Mesenchymal stem cell (in vitro differentiated cells and primary cell): Measurements from ENCODE around the gene SETD3.

Experiments used
- DNase-seq: peaks from one replicate; pipeline ENCODE4 v3.0.0-alpha.2; 2013
- H2AFZ ChIP-seq: one replicate; pipeline ENCODE4 v1.6.1; 2013; ENCODE audit warnings: low read depth, mild to moderate bottlenecking, control low read depth, inconsistent platforms, low read length, moderate library complexity
- H2AK5ac ChIP-seq: 2 replicates; pipeline ENCODE4 v1.6.1; 2013; ENCODE audit warnings: low read length, moderate library complexity, mild to moderate bottlenecking, inconsistent platforms; ENCODE audit not compliant: severe bottlenecking
- H2BK120ac ChIP-seq: one replicate; pipeline ENCODE4 v1.6.1; 2013; ENCODE audit warnings: low read depth, mild to moderate bottlenecking, inconsistent platforms, low read length, moderate library complexity
- H2BK12ac ChIP-seq, 2 experiments: one replicate each; pipeline ENCODE4 v1.6.1; 2013; ENCODE audit warnings: inconsistent platforms in 2 of 2, low read length in 2 of 2, mild to moderate bottlenecking in 2 of 2, moderate library complexity in 2 of 2, control low read depth in 1 of 2
- H2BK15ac ChIP-seq: one replicate; pipeline ENCODE4 v1.6.1; 2013; ENCODE audit warnings: mild to moderate bottlenecking, low read depth, inconsistent platforms; ENCODE audit not compliant: poor library complexity, severe bottlenecking
- H2BK5ac ChIP-seq: 2 replicates; pipeline ENCODE4 v1.6.1; 2013; ENCODE audit warnings: low read depth, mild to moderate bottlenecking, low read length, control low read depth, inconsistent platforms; ENCODE audit not compliant: poor library complexity, severe bottlenecking
- H3K14ac ChIP-seq, 2 experiments: one replicate each; pipeline ENCODE4 v1.6.1; 2013; ENCODE audit warnings: inconsistent platforms in 2 of 2, low read length in 2 of 2, control low read depth in 1 of 2, mild to moderate bottlenecking in 1 of 2, moderate library complexity in 1 of 2
- H3K18ac ChIP-seq, 2 experiments: one replicate each; pipeline ENCODE4 v1.6.1; 2013; ENCODE audit warnings: inconsistent platforms in 2 of 2, low read length in 2 of 2, control low read depth in 1 of 2, low read depth in 1 of 2, mild to moderate bottlenecking in 1 of 2
- H3K23ac ChIP-seq, 2 experiments: one replicate each; pipeline ENCODE4 v1.6.1; 2013; ENCODE audit warnings: inconsistent platforms in 2 of 2, low read length in 2 of 2, mild to moderate bottlenecking in 2 of 2, moderate library complexity in 2 of 2, control low read depth in 1 of 2
- H3K27ac ChIP-seq: 2 replicates; pipeline ENCODE4 v1.5.1; 2013; ENCODE audit warnings: mild to moderate bottlenecking, moderate library complexity, low read length, control low read depth, inconsistent platforms; ENCODE audit not compliant: poor library complexity, severe bottlenecking
- H3K27me3 ChIP-seq, 2 experiments: 2 replicates each; pipeline versions ENCODE4 v1.6.1 to v1.7.0; 2013; ENCODE audit warnings: low read length in 2 of 2, mild to moderate bottlenecking in 2 of 2, moderate library complexity in 2 of 2, control low read depth in 1 of 2, inconsistent platforms in 1 of 2; ENCODE audit not compliant: control insufficient read depth in 1 of 2, insufficient read depth in 1 of 2
- H3K36me3 ChIP-seq, 2 experiments: 2 replicates each; pipeline versions ENCODE4 v1.6.1 to v1.7.0; 2013; ENCODE audit warnings: low read length in 2 of 2, control low read depth in 1 of 2, inconsistent platforms in 1 of 2, low read depth in 1 of 2, mild to moderate bottlenecking in 1 of 2; ENCODE audit not compliant: insufficient read depth in 2 of 2, control insufficient read depth in 1 of 2
- H3K4ac ChIP-seq, 2 experiments: one replicate each; pipeline ENCODE4 v1.6.1; 2013; ENCODE audit warnings: inconsistent platforms in 2 of 2, low read length in 2 of 2, mild to moderate bottlenecking in 2 of 2, moderate library complexity in 2 of 2, control low read depth in 1 of 2, low read depth in 1 of 2
- H3K4me1 ChIP-seq: 2 replicates; pipeline ENCODE4 v1.6.1; 2013; ENCODE audit warnings: low read depth, low read length, control low read depth; ENCODE audit not compliant: control insufficient read depth, insufficient read depth
- H3K4me2 ChIP-seq: 2 replicates; pipeline ENCODE4 v1.6.1; 2013; ENCODE audit warnings: low read length, mild to moderate bottlenecking, inconsistent platforms; ENCODE audit not compliant: poor library complexity, severe bottlenecking
- H3K4me3 ChIP-seq, 2 experiments: 2 replicates each; pipeline versions ENCODE4 v1.5.1 to v1.7.0; 2013; ENCODE audit warnings: low read length in 2 of 2, mild to moderate bottlenecking in 2 of 2, control low read depth in 1 of 2, low read depth in 1 of 2; ENCODE audit not compliant: insufficient read depth in 1 of 2
- H3K79me1 ChIP-seq: replicated peaks from 2 replicates; pipeline ENCODE4 v1.6.1; 2013; ENCODE audit warnings: mild to moderate bottlenecking, control low read depth, low read length, inconsistent platforms; ENCODE audit not compliant: poor library complexity, severe bottlenecking
- H3K9ac ChIP-seq: 2 replicates; pipeline ENCODE4 v1.7.0; 2013; ENCODE audit warnings: mild to moderate bottlenecking, low read length, moderate library complexity
- H3K9me3 ChIP-seq: 2 replicates; pipeline ENCODE4 v1.7.0; 2013; ENCODE audit warnings: mild to moderate bottlenecking, low read length; ENCODE audit not compliant: control insufficient read depth
- H4K8ac ChIP-seq: one replicate; pipeline ENCODE4 v1.6.1; 2013; ENCODE audit warnings: inconsistent platforms, mild to moderate bottlenecking, low read length, moderate library complexity
- H4K91ac ChIP-seq: one replicate; pipeline ENCODE4 v1.6.1; 2013; ENCODE audit warnings: mild to moderate bottlenecking, low read length, inconsistent platforms
- WGBS: methylation state at CpG from one replicate; pipeline ENCODE4 v1.1.7; 2013; ENCODE audit warnings: mixed read lengths; 5-methylcytosine and 5-hydroxymethylcytosine counted together

Gene SETD3

GRCh38 chr14:99357916-99358390, 122.7 kb downstream of the SETD3 start:
- 86% methylated on average over 12 of the region's 12 CpGs for WGBS
- no peak overlapping the region for H3K14ac ChIP-seq
- H3K4me3 ChIP-seq = no peak overlapping the region
- H2BK12ac ChIP-seq = no peak overlapping the region
- H3K27me3 ChIP-seq = peaks cover 12% of the 10 kb centered on the region in 2 experiments
- no peaks in the 10 kb centered on the region for H3K79me1 ChIP-seq
- H4K91ac ChIP-seq = no peak overlapping the region
- H3K4me2 ChIP-seq = no peak overlapping the region
- no peak overlapping the region for H4K8ac ChIP-seq
- H3K4ac ChIP-seq = no peak overlapping the region
- no peaks in the 10 kb centered on the region for H3K36me3 ChIP-seq
- H3K27ac ChIP-seq = no peak overlapping the region
- no peaks in the 10 kb centered on the region for H3K9me3 ChIP-seq
- no peak overlapping the region for H2AK5ac ChIP-seq
- H2BK5ac ChIP-seq = no peak overlapping the region
- no peak overlapping the region for H3K18ac ChIP-seq
- H3K9ac ChIP-seq = no peak overlapping the region
- DNase-seq = no peak
- H2BK120ac ChIP-seq = no peak overlapping the region
- H3K23ac ChIP-seq = no peak overlapping the region
- H2BK15ac ChIP-seq = no peak overlapping the region
- no peak overlapping the region for H2AFZ ChIP-seq
- no peaks in the 10 kb centered on the region for H3K4me1 ChIP-seq

GRCh38 chr14:99357151-99357915, 123.3 kb downstream of the SETD3 start:
- WGBS = 77% methylated on average over 15 of the region's 15 CpGs
- no peak overlapping the region for H2AK5ac ChIP-seq
- no peak overlapping the region for H2BK5ac ChIP-seq
- H3K4me3 ChIP-seq = no peak overlapping the region
- H4K8ac ChIP-seq = no peak overlapping the region
- H3K14ac ChIP-seq = no peak overlapping the region
- no peak overlapping the region for H2BK120ac ChIP-seq
- no peak overlapping the region for H3K4me2 ChIP-seq
- no peak overlapping the region for H3K9ac ChIP-seq
- H3K18ac ChIP-seq = no peak overlapping the region
- DNase-seq = no peak
- H4K91ac ChIP-seq = no peak overlapping the region
- no peaks in the 10 kb centered on the region for H3K9me3 ChIP-seq
- H3K4ac ChIP-seq = peak overlapping the region in 1 of 2 experiments; percentile 24
- no peaks in the 10 kb centered on the region for H3K36me3 ChIP-seq
- no peaks in the 10 kb centered on the region for H3K4me1 ChIP-seq
- no peak overlapping the region for H2AFZ ChIP-seq
- H3K27me3 ChIP-seq = peaks cover 6 to 12% of the 10 kb centered on the region in 2 experiments
- no peak overlapping the region for H3K23ac ChIP-seq
- H3K79me1 ChIP-seq = no peaks in the 10 kb centered on the region
- H3K27ac ChIP-seq = no peak overlapping the region
- H2BK12ac ChIP-seq = no peak overlapping the region
- no peak overlapping the region for H2BK15ac ChIP-seq

- 88% methylated on average over 15 of the region's 15 CpGs for WGBS
- H4K8ac ChIP-seq = no peak overlapping the region
- H3K4me2 ChIP-seq = no peak overlapping the region
- no peak overlapping the region for H2AK5ac ChIP-seq
- H3K4me1 ChIP-seq = no peaks in the 10 kb centered on the region
- H4K91ac ChIP-seq = no peak overlapping the region
- no peak overlapping the region for H2BK12ac ChIP-seq
- H3K27me3 ChIP-seq = peaks cover 4 to 18% of the 10 kb centered on the region in 2 experiments
- H2BK120ac ChIP-seq = no peak overlapping the region
- DNase-seq = no peak
- H3K23ac ChIP-seq = no peak overlapping the region
- no peak overlapping the region for H3K27ac ChIP-seq
- H2BK5ac ChIP-seq = no peak overlapping the region
- H3K79me1 ChIP-seq = no peaks in the 10 kb centered on the region
- H2BK15ac ChIP-seq = no peak overlapping the region
- no peak overlapping the region for H3K9ac ChIP-seq
- H3K18ac ChIP-seq = no peak overlapping the region
- H3K9me3 ChIP-seq = no peaks in the 10 kb centered on the region
- H3K36me3 ChIP-seq = no peaks in the 10 kb centered on the region
- no peak overlapping the region for H3K4me3 ChIP-seq
- no peak overlapping the region for H2AFZ ChIP-seq
- H3K4ac ChIP-seq = no peak overlapping the region
- no peak overlapping the region for H3K14ac ChIP-seq
These were observed 124.5 kb downstream of the SETD3 start for GRCh38 chr14:99356031-99356608.

GRCh38 chr14:99354166-99354875, 126.3 kb downstream of the SETD3 start:
- H3K9me3 ChIP-seq = no peaks in the 10 kb centered on the region
- peaks cover 8 to 27% of the 10 kb centered on the region in 2 experiments for H3K27me3 ChIP-seq
- WGBS = 63% methylated on average over 7 of the region's 7 CpGs
- no peak overlapping the region for H3K23ac ChIP-seq
- H3K4me2 ChIP-seq = no peak overlapping the region
- no peak overlapping the region for H4K91ac ChIP-seq
- no peak overlapping the region for H3K4me3 ChIP-seq
- H3K4ac ChIP-seq = no peak overlapping the region
- no peak overlapping the region for H2BK120ac ChIP-seq
- no peak overlapping the region for H2BK5ac ChIP-seq
- no peak overlapping the region for H4K8ac ChIP-seq
- no peak overlapping the region for H2AK5ac ChIP-seq
- no peak overlapping the region for H2BK15ac ChIP-seq
- no peaks in the 10 kb centered on the region for H3K4me1 ChIP-seq
- H3K27ac ChIP-seq = no peak overlapping the region
- no peak overlapping the region for H2BK12ac ChIP-seq
- H2AFZ ChIP-seq = no peak overlapping the region
- H3K9ac ChIP-seq = no peak overlapping the region
- H3K79me1 ChIP-seq = no peaks in the 10 kb centered on the region
- H3K18ac ChIP-seq = no peak overlapping the region
- no peak overlapping the region for H3K14ac ChIP-seq
- no peaks in the 10 kb centered on the region for H3K36me3 ChIP-seq
- no peak for DNase-seq
